Smooth muscle cell (in vitro differentiated cells): Measurements from ENCODE around the gene PKP1. TPM values are rescaled to one million over a fixed set of nuclear protein-coding genes. Genes with fewer than 3 reads are reported as not detected.
"Not testable (repeated sequence)": the region's sequence is repeated elsewhere in the genome, so short reads cannot be mapped to it uniquely, and the experiment has no call there.

Experiments
- DNase-seq: peaks from one replicate; lab custom pipeline; 2025; ENCODE audit not compliant: unreplicated experiment; lab: John Stamatoyannopoulos, UW
- H2AFZ ChIP-seq: fragments of 200-600 bp; sonication (generic); 2 replicates; pipeline ENCODE4 v1.6.0; 2016; ENCODE audit warnings: antibody characterized with exemption, low read depth, mild to moderate bottlenecking
- H3F3A ChIP-seq: fragments of 200-600 bp; sonication (generic); 2 replicates; pipeline ENCODE4 v1.6.0; 2017; ENCODE audit warnings: antibody characterized with exemption, low read depth
- H3K27ac ChIP-seq: fragments of 200-600 bp; sonication (generic); 2 replicates; pipeline ENCODE4 v1.5.1; 2016; ENCODE audit warnings: low read depth, mild to moderate bottlenecking
- H3K27me3 ChIP-seq: fragments of 200-600 bp; sonication (generic); 2 replicates; pipeline ENCODE4 v1.6.1; 2016; ENCODE audit warnings: low read depth, mild to moderate bottlenecking
- H3K36me3 ChIP-seq: fragments of 200-600 bp; sonication (generic); 2 replicates; pipeline ENCODE4 v1.5.1; 2016; ENCODE audit warnings: low read depth
- H3K4me1 ChIP-seq: fragments of 200-600 bp; sonication (generic); 2 replicates; pipeline ENCODE4 v1.5.1; 2016; ENCODE audit warnings: low read depth
- H3K4me2 ChIP-seq: fragments of 200-600 bp; sonication (generic); 2 replicates; pipeline ENCODE4 v1.6.0; 2016; ENCODE audit warnings: mild to moderate bottlenecking
- H3K4me3 ChIP-seq: fragments of 200-600 bp; sonication (generic); 2 replicates; pipeline ENCODE4 v1.5.1; 2016; ENCODE audit warnings: mild to moderate bottlenecking
- H3K79me2 ChIP-seq: fragments of 200-600 bp; sonication (generic); 2 replicates; pipeline ENCODE4 v1.6.0; 2016; ENCODE audit warnings: low read depth, mild to moderate bottlenecking
- H3K9ac ChIP-seq: fragments of 200-600 bp; sonication (generic); 2 replicates; pipeline ENCODE4 v1.6.0; 2016; ENCODE audit warnings: low read depth
- H3K9me3 ChIP-seq: fragments of 200-600 bp; sonication (generic); replicated peaks from 2 replicates; pipeline ENCODE4 v1.5.1; 2016; ENCODE audit warnings: low read depth
- H4K20me1 ChIP-seq: fragments of 200-600 bp; sonication (generic); 2 replicates; pipeline ENCODE4 v1.6.0; 2016; ENCODE audit warnings: low read depth
- CTCF ChIP-seq: fragments of 200-600 bp; sonication (generic); IDR thresholded peaks from 2 replicates; pipeline ENCODE4 v1.5.1; 2017; ENCODE audit warnings: borderline replicate concordance, mild to moderate bottlenecking, antibody characterized with exemption; ENCODE audit not compliant: insufficient read depth, poor library complexity, severe bottlenecking
- WGBS: methylation state at CpG from one replicate; pipeline ENCODE4 v1.1.7; 2016; ENCODE audit warnings: low lambda C conversion rate; 5-methylcytosine and 5-hydroxymethylcytosine counted together
- polyA plus RNA-seq: library from polyadenylated mRNA; unstranded; fragments of >200 nt; fragmentation: Nextera tagmentation; extraction: Ambion mirVana; gene quantifications from 2 replicates; pipeline ENCODE4 v1.2.1, GENCODE V29; 2016
- total RNA-seq: library from RNA; depleted of rRNA; stranded (reverse); fragments of >200 nt; gene quantifications from 2 replicates; pipeline ENCODE4 v1.2.3, GENCODE V29; 2014

The PKP1 gene
- total RNA-seq: 43.6 and 52.5 TPM in 2 replicates
- polyA plus RNA-seq: 26.9 and 30.3 TPM in 2 replicates

- peak within 1 kb of the TSS; percentile 37 for H3K4me3 ChIP-seq
- WGBS: 21% methylated on average over 38 of the region's 55 CpGs
- no peaks in the 10 kb centered on the region for H4K20me1 ChIP-seq
- DNase-seq: peak; percentile 32
- peaks cover 11% of the 10 kb centered on the region for H3K4me1 ChIP-seq
- H3K27me3 ChIP-seq: no peaks in the 10 kb centered on the region
- H3K27ac ChIP-seq: peak within 1 kb of the TSS; percentile 41
- H3K79me2 ChIP-seq: peaks cover 37% of the 10 kb centered on the region
- TF ChIP-seq CTCF: no peak
- peak within 1 kb of the TSS; percentile 80 for H3K4me2 ChIP-seq
- no peaks in the 10 kb centered on the region for H3K9me3 ChIP-seq
- H3K36me3 ChIP-seq: no peaks in the 10 kb centered on the region
- H3K9ac ChIP-seq: peak within 1 kb of the TSS; percentile 11
- H3F3A ChIP-seq: no peaks in the 10 kb centered on the region
- H2AFZ ChIP-seq: peak within 1 kb of the TSS; percentile 73
Measured at GRCh38 chr1:201282931-201283829, at the start of gene PKP1. Gene PKP1 (plus strand): TSS chr1:201283506. CDS start chr1:201283703, 197 bp downstream.

- not testable (repeated sequence) for H3K27ac ChIP-seq, H3K4me2 ChIP-seq, H3K36me3 ChIP-seq, H3K27me3 ChIP-seq, H3K4me3 ChIP-seq, H4K20me1 ChIP-seq, H2AFZ ChIP-seq, H3K9me3 ChIP-seq, DNase-seq, H3K79me2 ChIP-seq, H3F3A ChIP-seq, H3K4me1 ChIP-seq, H3K9ac ChIP-seq
- 86% methylated on average over 11 of the region's 11 CpGs for WGBS
Measured at GRCh38 chr1:201239646-201240045, 43.7 kb upstream of the PKP1 start.

- DNase-seq: no peak
- H3K9ac ChIP-seq: no peak overlapping the region
- 93% methylated on average over 3 of the region's 3 CpGs for WGBS
- H3K27me3 ChIP-seq: peaks cover 14% of the 10 kb centered on the region
- H2AFZ ChIP-seq: no peak overlapping the region
- no peak overlapping the region for H3K27ac ChIP-seq
- H3K36me3 ChIP-seq: no peaks in the 10 kb centered on the region
- H3K4me3 ChIP-seq: no peak overlapping the region
- H3K4me2 ChIP-seq: no peak overlapping the region
- H4K20me1 ChIP-seq: no peaks in the 10 kb centered on the region
- no peaks in the 10 kb centered on the region for H3F3A ChIP-seq
- H3K79me2 ChIP-seq: no peaks in the 10 kb centered on the region
- no peaks in the 10 kb centered on the region for H3K9me3 ChIP-seq
- TF ChIP-seq CTCF: no peak
- no peaks in the 10 kb centered on the region for H3K4me1 ChIP-seq
Measured at GRCh38 chr1:201240171-201240570, 43.1 kb upstream of the PKP1 start.

- no peak overlapping the region for H2AFZ ChIP-seq
- DNase-seq: no peak
Measured at GRCh38 chr1:201241736-201242135, 41.6 kb upstream of the PKP1 start.

More at GRCh38 chr1:201241736-201242135, 41.6 kb upstream of the PKP1 start:
- Histone ChIP-seq H3K4me1 (no peaks in the 10 kb centered on the region), H3K9me3 (no peaks in the 10 kb centered on the region), H3K27me3 (peaks cover 26% of the 10 kb centered on the region), H3K4me3 (no peak overlapping the region), H3K36me3 (no peaks in the 10 kb centered on the region), H3K9ac (no peak overlapping the region), H3K4me2 (no peak overlapping the region), H3K27ac (no peak overlapping the region), H4K20me1 (no peaks in the 10 kb centered on the region), H3F3A (no peaks in the 10 kb centered on the region), H3K79me2 (no peaks in the 10 kb centered on the region)
- WGBS: 86% methylated on average over 2 of the region's 2 CpGs
- no peak for TF ChIP-seq CTCF
